CD1c-positive myeloid dendritic cell (primary cell): ENCODE results near the gene GC.
"Not testable (repeated sequence)": the region's sequence is repeated elsewhere in the genome, so short reads cannot be mapped to it uniquely, and the experiment has no call there.

Experiments
- DNase-seq: peaks from one replicate; pipeline ENCODE4 v3.0.0-alpha.2; 2016; ENCODE audit errors: extremely low spot score

GC gene

DNA sequence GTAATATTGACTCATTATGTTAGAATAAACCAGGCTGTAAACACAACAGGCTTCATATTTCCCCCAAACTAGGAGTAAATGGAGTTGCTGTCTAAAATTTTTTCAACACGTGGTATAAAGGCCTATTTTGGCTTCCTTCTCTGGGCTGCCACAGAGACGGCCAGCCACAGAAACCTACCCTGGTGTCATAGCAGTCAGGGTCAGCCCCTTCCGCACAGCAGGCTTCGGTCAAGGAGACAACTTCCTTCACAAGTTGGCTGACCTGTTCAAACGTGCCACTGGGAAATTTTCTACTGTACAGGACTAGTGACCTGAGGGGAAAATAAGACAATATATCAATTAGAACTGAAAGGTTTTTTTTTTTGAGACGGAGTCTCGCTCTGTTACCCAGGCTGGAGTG, 15.8 kb downstream of the GC start:
- DNase-seq = no peak

GRCh38 chr4:71765821-71766383, 18.0 kb downstream of the GC start:
- no peak for DNase-seq

- DNase-seq = no peak
Measured at GRCh38 chr4:71765350-71765749, 18.5 kb downstream of the GC start.

DNA sequence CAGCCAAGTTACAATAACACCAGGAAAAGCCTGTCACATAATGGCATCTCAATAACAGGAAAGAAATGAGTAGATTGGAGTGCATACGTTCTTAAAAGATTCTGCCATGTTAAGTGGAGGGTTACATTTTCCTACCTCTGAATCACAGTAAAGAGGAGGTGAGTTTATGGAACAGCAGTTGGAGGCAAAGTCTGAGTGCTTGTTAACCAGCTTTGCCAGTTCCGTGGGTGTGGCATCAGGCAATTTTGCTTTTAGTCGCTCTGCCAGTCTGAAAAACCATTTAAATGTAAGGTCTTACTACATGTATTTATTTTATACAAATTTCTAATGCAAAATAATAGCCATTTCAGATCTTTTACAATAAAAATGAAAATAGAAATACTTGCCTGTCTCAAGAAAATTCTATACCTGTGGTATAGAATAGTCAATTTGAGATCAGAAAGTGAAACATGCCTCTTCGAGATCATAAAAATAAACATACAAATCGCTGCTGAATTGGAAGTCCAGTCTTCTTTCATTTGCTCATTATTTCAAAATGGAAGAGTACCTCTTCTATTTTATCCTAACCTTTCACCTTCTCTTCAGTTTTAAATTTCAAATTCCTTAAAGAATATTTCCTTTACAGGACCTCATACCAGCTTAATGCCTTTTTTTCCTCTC, 31.4 kb downstream of the GC start:
- no peak for DNase-seq

- DNase-seq = no peak
Measured at GRCh38 chr4:71749008-71749594, 34.8 kb downstream of the GC start.

DNA sequence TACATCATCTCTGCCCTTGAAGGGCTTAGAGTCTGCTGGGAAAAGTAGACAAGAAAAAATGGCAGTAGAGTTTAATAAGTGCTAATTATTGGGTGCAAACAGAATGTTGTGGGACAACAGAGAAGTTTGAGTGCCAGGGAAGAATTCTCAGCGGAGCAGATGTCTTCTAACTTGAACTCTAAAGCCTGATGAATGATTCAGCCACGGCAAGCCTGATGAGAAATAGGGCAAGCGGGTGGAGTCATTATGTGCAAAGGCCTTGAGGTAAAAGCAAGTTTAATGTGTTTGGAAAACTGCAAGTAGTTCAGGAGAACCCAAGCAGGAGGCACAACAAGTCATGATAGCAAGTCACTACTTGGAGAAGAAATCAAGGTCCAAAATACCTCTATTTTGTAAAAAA, 37.5 kb downstream of the GC start:
- DNase-seq = no peak

DNA sequence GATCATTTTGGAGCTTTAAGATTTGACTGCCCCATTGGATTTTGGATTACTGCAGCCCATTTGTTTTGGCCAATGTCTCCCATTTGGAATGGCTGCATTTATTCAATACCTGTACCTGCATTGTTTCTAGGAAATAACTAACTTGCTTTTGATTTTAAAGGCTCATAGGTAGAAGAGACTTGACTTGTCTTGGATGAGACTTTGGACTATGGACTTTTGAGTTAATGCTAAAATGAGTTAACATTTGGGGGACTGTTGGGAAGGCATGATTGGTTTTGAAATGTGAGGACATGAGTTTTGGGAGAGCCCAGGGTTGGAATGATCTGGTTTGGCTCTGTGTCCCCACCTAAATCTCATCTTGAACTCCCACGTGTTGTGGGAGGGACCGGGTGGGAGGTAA, 45.1 kb downstream of the GC start:
- DNase-seq = not testable (repeated sequence)

DNA sequence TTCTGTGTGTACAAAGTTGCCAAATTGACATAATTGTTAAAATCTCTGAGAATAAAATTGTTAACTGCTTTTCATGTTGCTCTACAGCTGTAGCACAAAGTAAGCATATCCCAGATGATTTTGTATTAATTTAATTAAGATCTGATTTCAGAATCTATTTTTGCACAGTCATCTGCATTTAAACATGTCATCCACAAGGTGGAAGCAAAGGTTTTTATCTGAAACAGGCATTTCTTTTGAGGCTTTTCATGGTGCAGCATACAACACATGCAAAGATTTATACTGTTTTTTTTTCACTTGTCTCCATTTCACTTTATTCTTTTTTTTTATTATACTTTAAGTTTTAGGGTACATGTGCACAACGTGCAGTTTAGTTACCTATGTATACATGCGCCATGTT, 51.2 kb downstream of the GC start:
- DNase-seq = no peak

- DNase-seq = no peak
Measured at GRCh38 chr4:71732066-71732465, 51.8 kb downstream of the GC start.

GRCh38 chr4:71729856-71730255, 54.0 kb downstream of the GC start:
- no peak for DNase-seq

DNA sequence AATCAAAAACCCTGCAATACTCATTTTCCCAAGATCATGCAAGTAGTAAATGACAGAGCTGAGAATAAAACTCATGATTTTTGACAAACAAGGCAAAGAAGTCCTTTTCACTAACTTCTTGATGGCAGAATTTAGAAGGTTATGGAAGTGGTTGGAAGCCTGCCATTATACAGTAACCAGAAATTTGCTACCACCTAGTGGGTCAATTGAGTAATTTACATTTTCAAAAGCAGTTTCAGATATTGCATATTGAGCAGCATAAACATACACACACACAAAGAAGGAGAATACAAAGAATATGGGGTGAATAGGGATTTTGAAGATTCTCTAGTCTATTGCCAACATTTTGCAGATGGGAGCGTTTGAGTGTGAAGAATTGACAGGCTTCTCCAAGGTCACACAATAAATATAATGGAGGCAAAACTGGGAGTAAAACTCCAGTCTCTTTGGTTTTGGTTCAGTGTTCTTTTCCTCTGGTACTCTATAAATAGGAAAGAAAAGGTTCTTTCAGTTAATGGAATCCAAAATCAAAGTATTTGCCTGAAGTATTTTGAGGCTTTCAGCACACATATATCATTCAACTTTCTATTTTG, 70.2 kb downstream of the GC start:
- DNase-seq = peak; percentile 30

GRCh38 chr4:71711985-71712348, 71.9 kb downstream of the GC start:
- no peak for DNase-seq

DNA sequence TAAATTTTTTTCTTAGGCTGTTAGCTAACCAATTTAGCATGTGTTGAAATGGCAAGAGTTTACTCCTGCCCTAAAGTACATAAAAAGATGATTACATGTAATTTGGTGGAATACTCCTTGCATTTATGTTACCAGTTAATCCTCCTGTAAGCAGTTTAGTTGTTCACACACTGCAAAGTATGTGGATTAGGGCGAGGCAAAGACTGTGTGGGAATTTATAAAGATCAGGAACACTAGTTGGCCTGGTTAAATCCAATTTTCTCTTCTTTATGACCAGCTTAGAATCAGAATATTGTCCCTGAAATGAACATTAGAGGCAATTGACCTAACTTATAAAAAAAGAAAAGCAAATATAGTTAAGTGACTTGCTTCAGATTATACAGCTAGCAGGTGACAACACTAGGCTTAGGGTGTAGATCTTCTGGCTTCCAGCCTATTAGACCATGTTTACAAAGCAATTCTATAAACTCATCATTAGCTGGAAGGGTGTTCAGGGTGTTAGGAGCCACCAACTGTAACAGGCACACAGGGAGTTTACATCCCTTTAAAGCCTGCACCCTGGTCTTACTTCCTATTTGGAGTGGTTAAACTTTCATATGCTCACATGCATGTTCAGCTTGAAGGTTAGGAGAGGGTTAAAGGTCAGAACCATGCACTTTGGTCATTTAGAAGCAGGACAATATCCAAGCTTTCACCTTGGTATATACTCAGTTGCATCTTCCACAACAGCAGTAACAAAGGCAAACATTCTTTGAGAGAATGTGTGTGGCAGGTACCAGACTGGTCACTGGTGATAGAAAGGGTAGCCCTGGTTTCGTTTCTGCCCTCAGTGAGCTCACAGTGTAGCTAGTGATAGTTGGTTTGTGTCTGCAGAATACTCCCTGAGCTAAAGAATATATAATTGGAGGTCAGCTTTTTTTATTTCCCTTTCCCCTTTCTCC, 72.6 kb downstream of the GC start:
- no peak for DNase-seq

GRCh38 chr4:71709961-71710360, 73.9 kb downstream of the GC start:
- no peak for DNase-seq

DNA sequence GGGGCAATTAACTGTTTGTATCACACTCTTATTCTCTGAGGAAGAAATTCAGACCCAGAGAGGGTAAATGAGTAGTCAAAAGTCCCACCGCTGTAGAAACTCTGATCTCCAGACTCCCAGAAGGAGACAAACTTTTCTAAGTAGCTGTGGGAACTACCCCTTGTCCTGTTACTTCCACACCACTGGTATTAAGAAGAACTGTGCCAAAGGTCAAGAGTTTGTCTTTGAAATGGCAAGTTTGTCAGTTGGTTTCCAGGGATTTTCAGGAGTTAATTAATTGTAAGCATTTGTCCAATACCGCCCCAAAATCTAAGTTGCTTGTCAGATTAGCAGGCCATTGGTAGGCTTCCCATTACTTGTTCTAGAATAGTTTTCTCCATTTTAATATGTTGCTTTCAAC, 85.7 kb downstream of the GC start:
- DNase-seq = no peak

GRCh38 chr4:71697031-71697430, 86.8 kb downstream of the GC start:
- no peak for DNase-seq

DNA sequence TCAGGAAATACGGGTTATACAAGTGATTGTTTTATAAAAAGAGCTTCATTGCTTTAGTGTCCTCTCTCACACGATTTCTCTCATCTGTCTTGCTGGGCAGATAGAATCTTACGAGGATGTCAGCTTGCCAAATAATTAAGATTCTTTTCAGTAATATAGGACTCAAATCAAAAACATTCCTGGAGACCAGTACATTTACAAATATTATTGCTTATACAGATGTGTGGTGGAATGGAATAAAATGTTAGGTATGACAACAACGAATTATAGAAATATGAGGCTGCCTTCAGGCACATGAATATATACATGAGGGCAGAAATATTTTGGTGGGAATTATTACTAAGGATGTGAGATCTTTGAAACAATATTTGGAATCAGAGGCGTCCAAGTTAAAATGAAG, 88.9 kb downstream of the GC start:
- DNase-seq = no peak

- no peak for DNase-seq
Measured at GRCh38 chr4:71692963-71693362, 90.9 kb downstream of the GC start.

DNA sequence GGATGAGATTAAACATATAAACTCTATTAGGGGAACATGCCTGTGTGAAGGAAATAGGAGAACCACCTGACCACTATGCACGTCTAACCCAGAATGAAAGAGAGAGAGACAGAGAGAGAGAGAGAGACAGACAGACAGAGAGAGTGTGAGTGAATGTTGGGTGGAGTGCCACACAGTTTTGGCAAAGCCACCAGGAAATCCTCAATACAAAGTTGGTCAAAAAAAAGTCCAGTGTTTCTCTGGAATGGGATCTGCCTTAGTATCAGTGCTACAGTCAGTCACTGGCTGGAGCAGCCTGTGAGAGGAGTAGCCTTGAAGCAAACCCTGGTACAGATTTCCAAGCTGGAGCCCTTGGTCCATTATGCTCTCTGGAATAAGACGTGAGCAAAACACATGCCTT, 91.7 kb downstream of the GC start:
- DNase-seq = no peak
